NCI-H2196 treated with DMSO at 0.1 percent for 48 hours (cell line): ENCODE measurements around the gene ZNF654.
A peak's percentile ranks its signal among the peaks of the same experiment; 100 is the strongest.
"Not testable (repeated sequence)": the region's sequence is repeated elsewhere in the genome, so short reads cannot be mapped to it uniquely, and the experiment has no call there.

Source experiments
- DNase-seq: peaks from one replicate; lab custom pipeline; 2025; ENCODE audit not compliant: unreplicated experiment; lab: John Stamatoyannopoulos, UW

Gene ZNF654

DNA sequence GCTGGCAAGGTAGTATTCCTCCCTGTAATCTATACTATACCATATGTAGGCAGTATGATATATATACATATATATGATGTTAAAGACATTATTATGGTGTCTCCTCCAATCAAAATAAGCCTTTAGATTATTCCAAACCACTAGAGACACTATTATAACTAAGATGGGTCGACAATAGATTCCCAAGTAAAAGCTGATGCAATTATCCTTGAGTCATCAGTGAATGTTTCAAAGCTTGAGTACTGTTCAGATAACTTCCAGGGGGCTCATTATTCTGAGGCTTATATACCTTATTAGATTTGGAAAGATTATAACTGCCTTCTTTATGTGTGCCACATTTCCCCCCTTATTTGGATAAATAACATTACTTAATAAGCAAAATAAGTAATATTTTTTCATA lies 78.8 kb downstream of the ZNF654 start:
- no peak for DNase-seq

DNA sequence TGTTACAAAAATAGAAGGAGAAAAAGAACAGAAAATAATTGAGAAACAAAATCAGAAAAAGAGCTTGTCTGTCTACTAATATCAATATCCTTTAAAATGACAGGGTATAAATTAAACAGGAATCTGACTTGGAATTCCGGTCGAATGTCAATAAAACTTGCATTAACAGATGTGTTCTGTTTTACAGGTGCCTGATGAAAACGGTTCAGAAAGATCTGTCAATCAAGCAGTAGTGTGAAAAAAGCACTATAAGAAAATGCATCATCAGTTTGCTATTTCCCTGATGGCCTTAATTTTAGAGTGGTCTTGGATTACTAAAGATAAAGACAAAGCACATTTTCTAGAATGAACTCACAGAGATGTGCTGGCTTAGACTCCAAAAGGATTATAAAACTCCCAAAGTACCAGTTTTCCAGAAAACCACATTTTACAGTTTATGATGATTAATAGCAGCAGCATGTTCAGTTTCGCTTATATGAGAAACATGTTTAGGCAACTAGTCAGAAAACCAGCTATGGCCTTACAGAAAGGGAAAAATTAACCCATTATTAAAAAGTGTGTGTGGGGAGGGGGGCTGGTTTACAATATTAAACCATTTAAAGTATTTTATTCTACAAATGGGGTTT lies 82.5 kb downstream of the ZNF654 start:
- no peak for DNase-seq

GRCh38 chr3:88142094-88142624 lies 83.1 kb downstream of the ZNF654 start:
- no peak for DNase-seq

DNA sequence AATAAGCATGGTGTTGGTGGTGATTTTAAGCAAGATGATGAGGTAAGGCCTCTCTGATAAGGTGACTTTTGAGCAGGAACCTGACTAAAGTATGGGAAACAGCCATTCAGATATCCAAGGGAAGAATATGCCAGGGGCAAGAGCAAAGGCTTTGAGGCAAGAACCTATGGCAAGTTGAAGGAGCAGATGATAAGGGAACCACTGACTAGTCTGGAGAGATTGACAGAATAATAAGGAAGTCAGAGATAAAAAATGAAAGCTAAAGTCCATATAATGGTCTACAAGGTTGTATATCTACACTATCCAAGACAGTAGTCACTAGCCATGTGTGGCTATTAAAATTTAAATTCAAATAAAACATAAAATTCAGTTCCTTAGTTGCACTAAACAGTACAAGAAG lies 88.2 kb downstream of the ZNF654 start:
- DNase-seq: no peak

DNA sequence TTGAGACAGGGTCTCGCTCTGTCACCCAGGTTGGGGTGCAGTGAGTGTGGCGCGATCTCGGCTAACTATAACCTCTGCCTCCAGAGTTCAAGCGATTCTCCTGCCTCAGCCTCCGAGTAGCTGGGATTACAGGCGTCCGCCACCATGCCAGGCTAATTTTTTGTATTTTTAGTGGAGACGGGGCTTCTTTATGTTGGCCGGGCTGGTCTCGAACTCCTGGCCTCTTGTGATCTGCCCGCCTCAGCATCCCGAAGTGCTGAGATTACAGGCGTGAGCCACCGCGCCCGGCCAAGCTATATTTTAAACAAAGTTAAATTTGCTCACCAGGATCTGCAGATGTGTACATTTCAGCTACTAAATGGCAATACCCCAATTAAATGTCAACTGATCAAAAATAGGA lies 89.6 kb downstream of the ZNF654 start:
- DNase-seq: no peak

DNA sequence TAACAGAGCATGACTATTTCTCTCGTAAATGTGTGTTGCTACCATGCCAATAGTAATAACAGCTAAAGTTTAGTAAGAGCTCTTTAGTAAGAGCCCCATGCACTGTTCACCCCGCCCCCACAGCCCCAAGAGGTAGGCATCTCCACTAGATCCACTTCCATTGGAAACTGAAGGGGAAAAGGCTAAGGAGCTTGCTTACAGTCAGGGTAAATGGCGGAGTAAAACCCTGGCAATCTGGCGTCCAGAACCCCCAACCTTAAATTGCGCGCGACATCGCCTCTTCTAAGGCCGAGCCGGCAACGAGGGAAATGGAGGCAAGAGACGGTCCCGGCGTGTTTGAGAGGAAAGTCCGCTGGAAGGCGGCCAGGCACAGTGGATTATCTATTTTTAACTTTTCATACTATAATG lies 90.0 kb downstream of the ZNF654 start:
- DNase-seq: no peak

DNA sequence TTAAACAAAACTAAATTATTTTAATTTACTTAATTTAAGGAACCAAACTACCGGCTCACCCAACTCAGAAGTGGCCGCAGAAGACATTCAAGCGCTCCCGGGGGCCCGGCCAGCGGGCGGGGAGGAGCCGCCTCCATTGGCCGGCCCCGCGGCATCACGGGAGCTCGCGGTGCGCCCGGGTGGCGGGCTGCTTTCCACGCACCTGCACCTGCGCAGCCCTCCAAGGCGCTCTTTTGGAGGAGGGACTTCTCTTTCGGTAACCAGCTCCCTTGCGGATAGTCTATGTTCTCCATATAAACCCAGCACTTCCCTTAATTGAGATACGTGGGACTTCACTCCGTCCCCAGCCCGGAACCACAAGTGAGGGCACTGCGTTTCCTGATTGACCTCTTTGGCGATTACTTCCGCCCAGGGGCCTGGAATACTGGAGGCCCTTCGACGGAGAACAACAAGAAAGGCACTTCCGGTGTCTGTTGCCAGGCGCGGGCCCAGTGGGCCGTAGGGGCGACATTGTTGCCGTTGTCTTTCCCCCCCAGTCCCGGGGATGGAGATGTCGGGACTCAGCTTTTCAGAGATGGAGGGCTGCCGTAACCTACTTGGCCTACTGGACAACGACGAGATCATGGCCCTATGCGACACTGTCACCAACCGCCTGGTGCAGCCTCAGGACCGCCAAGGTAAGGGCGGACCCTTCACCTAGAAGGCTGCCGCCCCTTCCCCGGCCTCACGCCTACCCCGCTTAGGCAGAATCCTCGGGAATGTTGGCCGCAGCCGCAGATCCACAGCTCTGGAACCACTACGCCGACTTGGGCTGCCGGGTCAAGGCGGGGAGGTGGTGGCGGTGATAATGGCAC lies 90.7 kb downstream of the ZNF654 start, which contains the start of gene C3orf38:
TSS of gene C3orf38 (plus strand) at position 451 of the 854 bp plus-strand sequence. CDS start at position 545, 94 bp downstream.
- peak; percentile 66 for DNase-seq

GRCh38 chr3:88150371-88150770 lies 91.3 kb downstream of the ZNF654 start:
- no peak for DNase-seq

DNA sequence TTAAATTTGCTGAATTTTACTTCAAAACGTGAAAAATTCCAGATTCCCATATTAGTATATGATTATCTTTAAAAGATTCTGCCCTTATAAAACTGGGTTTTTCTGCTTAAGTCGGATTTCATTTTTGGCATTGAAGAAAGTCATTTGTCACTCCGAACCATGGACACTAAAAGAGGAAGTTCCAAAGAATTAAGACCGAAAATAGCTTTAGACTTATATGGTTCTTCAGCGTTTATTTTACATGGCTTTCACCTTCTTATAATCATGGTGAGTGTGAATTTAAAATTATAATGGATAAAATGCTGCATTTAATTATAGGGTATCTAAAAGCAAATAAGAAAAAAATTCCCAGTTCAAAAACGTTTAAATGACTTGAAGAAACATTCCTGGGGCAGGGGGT lies 91.8 kb downstream of the ZNF654 start:
- no peak for DNase-seq

DNA sequence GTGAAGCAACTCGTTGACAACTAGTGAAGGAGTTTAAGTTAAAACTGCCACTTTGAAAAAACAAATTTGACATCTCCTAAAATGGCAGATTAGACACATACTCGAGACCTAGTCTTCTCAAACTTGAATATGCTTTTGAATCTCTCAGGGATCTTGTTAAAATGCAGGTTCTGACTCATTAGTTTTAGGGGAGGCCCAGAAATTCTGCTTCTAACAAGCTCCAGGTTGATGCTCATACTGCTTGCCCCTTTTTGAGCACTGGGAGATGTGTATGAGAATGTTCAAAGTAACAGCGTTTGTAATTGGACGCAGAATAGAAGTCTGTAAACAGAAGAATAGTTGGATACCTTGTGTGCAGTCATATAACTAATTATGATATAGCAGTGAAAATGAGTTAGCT lies 92.3 kb downstream of the ZNF654 start:
- DNase-seq: no peak

GRCh38 chr3:88152841-88153240 lies 93.8 kb downstream of the ZNF654 start:
- DNase-seq: no peak

- no peak for DNase-seq
These were observed 107.4 kb downstream of the ZNF654 start for GRCh38 chr3:88166419-88166971.

DNA sequence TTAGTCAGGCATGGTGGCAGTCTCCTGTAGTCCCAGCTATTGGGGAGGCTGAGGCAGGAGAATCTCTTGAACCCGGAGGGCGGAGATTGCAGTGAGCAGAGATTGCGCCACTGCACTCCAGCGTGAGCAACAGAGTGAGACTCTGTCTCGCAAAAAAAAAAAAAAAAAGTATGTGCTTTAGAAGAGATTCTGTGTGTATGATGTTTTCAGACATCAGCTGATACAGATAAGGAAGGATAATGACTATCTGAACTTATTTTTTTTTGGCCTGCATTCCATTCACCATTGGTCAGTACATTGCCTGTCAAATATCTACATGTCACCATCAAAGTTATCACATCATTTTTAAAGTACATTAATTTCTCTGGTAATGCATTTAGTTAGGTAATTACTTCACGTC lies 108.1 kb downstream of the ZNF654 start:
- DNase-seq: no peak

- no peak for DNase-seq
These were observed 108.6 kb downstream of the ZNF654 start for GRCh38 chr3:88167704-88168103.

DNA sequence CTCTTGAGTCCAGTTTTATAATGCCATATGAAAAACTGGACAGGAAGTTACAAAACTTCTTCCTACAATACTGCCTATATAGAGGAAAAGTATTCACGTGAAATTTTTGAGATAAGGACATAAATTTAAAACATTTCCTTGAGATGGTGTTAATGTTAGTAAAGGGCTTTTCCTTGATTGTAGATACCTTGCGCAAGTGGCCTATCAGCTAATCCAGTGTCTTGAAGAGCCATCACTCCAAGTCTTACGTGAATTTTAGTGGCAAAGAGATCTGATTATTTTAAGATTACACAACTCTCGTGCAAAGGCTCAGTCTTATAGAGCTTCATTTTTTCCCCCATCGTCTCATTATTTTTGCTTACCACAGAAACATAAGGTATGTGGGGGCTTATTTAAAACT lies 109.1 kb downstream of the ZNF654 start:
- DNase-seq: no peak

- no peak for DNase-seq
These were observed 121.4 kb downstream of the ZNF654 start for GRCh38 chr3:88180398-88180999.

GRCh38 chr3:88182165-88182918 lies 123.3 kb downstream of the ZNF654 start:
- not testable (repeated sequence) for DNase-seq

- no peak for DNase-seq
These were observed 129.4 kb downstream of the ZNF654 start for GRCh38 chr3:88188436-88188835.

GRCh38 chr3:88189361-88189810 lies 130.3 kb downstream of the ZNF654 start:
- DNase-seq: no peak

- DNase-seq: no peak
These were observed 132.9 kb downstream of the ZNF654 start for GRCh38 chr3:88191872-88192409.
